Adrenal gland (tissue), 5 donors: ENCODE measurements around the gene CCNA2.

ENCODE experiments used
- CTCF ChIP-seq, 6 experiments: fragments of 450-650 bp in 4 of 6; fragments of 200-600 bp in 2 of 6; sonication (generic) in 1 of 6; IDR thresholded peaks; 1 replicate in 5 of 6; 2 replicates in 1 of 6; pipeline versions ENCODE4 v1.5.1 to v1.8.0; 2016 to 2021; ENCODE audit warnings: antibody characterized with exemption in 6 of 6, mild to moderate bottlenecking in 2 of 6, moderate library complexity in 1 of 6
- POLR2A ChIP-seq, 2 donors: fragments of 450-650 bp; IDR thresholded peaks; one replicate each; pipeline ENCODE4 v1.6.1; 2017; ENCODE audit warnings: antibody characterized with exemption in 2 of 2, mild to moderate bottlenecking in 2 of 2, moderate library complexity in 1 of 2
- donor health status: DM: no; HTN: no; CAD: no.

- TF ChIP-seq POLR2A (IDR thresholded peaks at IDR 0.05) (no peak), CTCF (IDR thresholded peaks at IDR 0.05) (no peak)
Measured at GRCh38 chr4:121829511-121829910, 5.8 kb upstream of the CCNA2 start.
